ENCODE results near the gene FOXK1. TPM values are rescaled to one million over a fixed set of nuclear protein-coding genes. Genes with fewer than 3 reads are reported as not detected.

FOXK1 gene
- total and polyA plus RNA-seq, 2 of the 13 experiments (the other 11 are each of a cell fraction or from before 2014, with no cell fraction given), result 4.6 to 8.8 TPM

- Histone ChIP-seq H3K9me3 (ENCODE audit: low read length) (no peaks in the 10 kb centered on the region), H3K4me1 (ENCODE audit: insufficient read depth, low read length) (peaks cover 9% of the 10 kb centered on the region), H3K36me3 (replicated peaks in 1 of 2; ENCODE audit: control insufficient read depth in 1 of 2, insufficient read depth in 2 of 2, low read length in 2 of 2) (peaks cover 10 to 14% of the 10 kb centered on the region in 2 experiments; a peak in 4 of 5 replicates), H3K4me3 (replicated peaks in 1 of 3; ENCODE audit: insufficient read depth in 1 of 3, low read depth in 2 of 3, low read length in 3 of 3) (no peak overlapping the region), H3K27ac (ENCODE audit: extremely low read length, insufficient read depth, low read length) (no peak overlapping the region), H2AFZ (ENCODE audit: low read length) (no peak overlapping the region), H3K79me2 (ENCODE audit: insufficient read depth, low read length) (no peaks in the 10 kb centered on the region), H3K9ac (ENCODE audit: insufficient read depth, low read depth, low read length) (no peak overlapping the region), H4K20me1 (ENCODE audit: insufficient read depth, low read length) (no peaks in the 10 kb centered on the region), H3K27me3 (ENCODE audit: control insufficient read depth in 1 of 2, insufficient read depth in 2 of 2, low read length in 2 of 2) (no peaks in the 10 kb centered on the region), H3K4me2 (ENCODE audit: low read depth, low read length) (no peak overlapping the region)
- intact Hi-C loops (cut with micrococcal nuclease; ENCODE audit: unreplicated experiment) (no loop called here), in situ Hi-C loops (cut with HindIII; ENCODE audit: extremely low pct_ligation_motif_present, low pct_unique_long_range_greater_than_20kb) (loop anchor here (10.0 kb wide), 1 partner anchor 294 kb away; no protein-coding TSS in a partner anchor)
- ChIA-PET POLR2A (interaction anchor here (1.1 to 2.7 kb wide), 2 partner anchors 16 to 149 kb away, joined by 3 to 17 read pairs; partner anchors contain the start of gene AP5Z1), CTCF (ENCODE audit: low intra/inter-chr PET ratio, low total read pairs) (no interaction called here)
- TF ChIP-seq KMT2B (CRISPR knock-in tag; IDR thresholded peaks at IDR 0.05) (no peak), CEBPZ (IDR thresholded peaks at IDR 0.05; ENCODE audit: low read length) (no peak), PAXIP1 (CRISPR knock-in tag; conservative IDR thresholded peaks at IDR 0.05) (no peak), AGO2 (optimal IDR thresholded peaks at IDR 0.05; ENCODE audit: low read depth, low read length) (peak; percentile 26), KLF16 (CRISPR knock-in tag; IDR thresholded peaks at IDR 0.05) (no peak), HIC2 (CRISPR knock-in tag; IDR thresholded peaks at IDR 0.05; ENCODE audit: low read depth) (no peak)
- WGBS (ENCODE audit: low lambda C conversion rate), result 100% methylated on average over 6 of the region's 25 CpGs
- no peak for DNase-seq (ENCODE audit: low spot score)
- TSS peak; percentile 27 for BruUV-seq (replicated peaks)
- FAIRE-seq, result no peak
- no peak for ATAC-seq
These were observed 109.1 kb downstream of the FOXK1 start for GRCh38 chr7:4791101-4791737.

Data from HepG2 (cell line).